NB4 (cell line): ENCODE data around the gene CCDC121.

Experiments used
- MAX ChIP-seq: IDR thresholded peaks from 2 replicates; pipeline ENCODE4 v1.6.1; 2011; ENCODE audit warnings: low read depth, low read length
- POLR2A ChIP-seq: IDR thresholded peaks from 2 replicates; pipeline ENCODE4 v1.6.1; 2011; ENCODE audit warnings: mild to moderate bottlenecking; ENCODE audit not compliant: insufficient read length; ENCODE audit errors: extremely low read depth
- TF ChIP-seq, protein P1 (sequence below): IDR thresholded peaks from one replicate; pipeline ENCODE4 v1.5.1; 2012; ENCODE audit warnings: low read depth, low read length

DNA sequence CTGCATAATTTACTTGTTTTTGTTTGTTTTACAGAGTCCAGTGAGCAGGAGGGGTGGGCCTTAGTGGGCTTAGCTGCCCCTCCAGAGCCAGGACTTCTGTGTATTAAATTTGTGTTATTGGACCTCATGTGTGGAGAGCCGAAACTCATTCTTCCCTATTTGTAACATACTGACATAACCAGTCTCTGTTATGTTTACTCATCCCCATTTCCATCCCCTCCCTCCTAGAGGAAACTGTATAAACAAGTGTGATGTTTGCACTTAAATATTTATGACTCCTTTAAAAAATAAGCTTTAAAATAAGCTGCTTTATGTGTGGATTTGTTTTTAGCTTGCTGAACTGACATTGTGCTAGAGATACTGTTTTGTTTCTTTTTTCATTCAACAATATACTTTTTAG lies 32.2 kb downstream of the CCDC121 start:
- TF ChIP-seq, protein P1, sequence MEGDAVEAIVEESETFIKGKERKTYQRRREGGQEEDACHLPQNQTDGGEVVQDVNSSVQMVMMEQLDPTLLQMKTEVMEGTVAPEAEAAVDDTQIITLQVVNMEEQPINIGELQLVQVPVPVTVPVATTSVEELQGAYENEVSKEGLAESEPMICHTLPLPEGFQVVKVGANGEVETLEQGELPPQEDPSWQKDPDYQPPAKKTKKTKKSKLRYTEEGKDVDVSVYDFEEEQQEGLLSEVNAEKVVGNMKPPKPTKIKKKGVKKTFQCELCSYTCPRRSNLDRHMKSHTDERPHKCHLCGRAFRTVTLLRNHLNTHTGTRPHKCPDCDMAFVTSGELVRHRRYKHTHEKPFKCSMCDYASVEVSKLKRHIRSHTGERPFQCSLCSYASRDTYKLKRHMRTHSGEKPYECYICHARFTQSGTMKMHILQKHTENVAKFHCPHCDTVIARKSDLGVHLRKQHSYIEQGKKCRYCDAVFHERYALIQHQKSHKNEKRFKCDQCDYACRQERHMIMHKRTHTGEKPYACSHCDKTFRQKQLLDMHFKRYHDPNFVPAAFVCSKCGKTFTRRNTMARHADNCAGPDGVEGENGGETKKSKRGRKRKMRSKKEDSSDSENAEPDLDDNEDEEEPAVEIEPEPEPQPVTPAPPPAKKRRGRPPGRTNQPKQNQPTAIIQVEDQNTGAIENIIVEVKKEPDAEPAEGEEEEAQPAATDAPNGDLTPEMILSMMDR = no peak
- TF ChIP-seq MAX = no peak
- no peak for TF ChIP-seq POLR2A
